ENCODE measurements around the gene PPP1R13B.
"Not testable (repeated sequence)": the region's sequence is repeated elsewhere in the genome, so short reads cannot be mapped to it uniquely, and the experiment has no call there.

Gene PPP1R13B

GRCh38 chr14:103695296-103696069 lies 151.9 kb downstream of the PPP1R13B start:
- no peak for DNase-seq

GRCh38 chr14:103694572-103695026 lies 152.8 kb downstream of the PPP1R13B start:
- DNase-seq = no peak

- DNase-seq = no peak
Measured at GRCh38 chr14:103693515-103693914, 153.9 kb downstream of the PPP1R13B start.

DNA sequence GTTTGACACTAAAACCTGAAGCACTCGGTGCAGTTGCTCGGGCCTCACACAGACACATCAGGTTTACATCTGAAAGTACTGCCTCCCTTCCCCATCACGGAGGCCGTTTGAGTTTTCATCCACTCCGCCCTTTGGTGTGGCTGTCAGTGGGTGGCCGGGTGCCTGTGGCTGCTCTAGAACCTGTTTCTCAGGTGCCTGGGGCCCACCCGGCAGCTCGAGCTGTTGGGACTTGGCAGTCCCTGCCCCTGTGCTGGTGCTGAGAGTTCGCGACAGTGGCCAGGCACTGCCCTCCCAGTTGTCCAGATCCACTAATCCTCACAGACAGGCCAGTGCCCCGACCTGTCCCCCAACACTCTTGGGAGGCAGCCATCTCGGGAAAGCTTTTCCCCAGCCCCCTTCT lies 154.5 kb downstream of the PPP1R13B start:
- no peak for DNase-seq

GRCh38 chr14:103692159-103692558 lies 155.2 kb downstream of the PPP1R13B start:
- no peak for DNase-seq

GRCh38 chr14:103691655-103692054 lies 155.7 kb downstream of the PPP1R13B start:
- not testable (repeated sequence) for DNase-seq

DNA sequence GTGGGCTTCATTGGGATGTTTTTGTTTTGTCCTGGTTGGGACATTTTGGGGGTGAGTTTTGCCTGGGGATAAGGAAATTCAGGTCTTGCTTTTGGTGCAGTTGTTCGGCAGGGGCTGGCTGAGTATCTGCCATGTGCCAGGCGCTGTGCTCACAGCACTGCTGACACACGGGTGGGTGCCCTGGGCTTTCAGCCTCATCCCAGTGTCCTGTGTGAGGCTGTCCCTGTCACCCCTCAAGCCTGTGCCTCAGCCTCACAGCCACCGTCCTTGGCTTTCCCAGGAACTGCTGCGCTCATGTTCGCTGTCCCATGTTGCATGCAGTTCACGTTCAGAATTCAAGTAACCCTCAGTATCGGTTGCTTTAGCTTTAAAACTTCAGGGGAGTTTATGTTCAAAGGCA lies 157.0 kb downstream of the PPP1R13B start:
- no peak for DNase-seq

- DNase-seq = no peak
Measured at GRCh38 chr14:103688906-103689902, 158.2 kb downstream of the PPP1R13B start.

- no peak for DNase-seq
Measured at GRCh38 chr14:103688441-103688840, 158.9 kb downstream of the PPP1R13B start.

DNA sequence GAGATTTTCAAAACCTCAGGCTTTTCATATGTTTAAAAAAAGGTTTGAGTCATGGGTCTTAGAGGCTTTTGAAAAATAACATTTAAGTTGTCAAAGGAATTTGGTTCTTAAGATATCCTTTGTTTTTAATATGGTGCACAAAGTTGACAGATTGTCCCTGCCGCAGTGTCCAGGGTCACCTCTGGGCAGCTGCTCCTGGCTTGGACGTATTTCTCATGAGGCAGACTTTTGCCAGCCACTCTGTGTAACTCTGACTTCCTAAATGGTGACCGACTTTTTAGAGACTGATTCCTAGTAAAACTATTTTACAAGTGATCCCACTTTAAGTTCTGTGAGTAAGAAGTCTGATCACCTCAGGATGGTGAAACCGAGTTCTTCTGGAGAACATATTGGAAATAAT lies 159.7 kb downstream of the PPP1R13B start:
- DNase-seq = no peak

DNA sequence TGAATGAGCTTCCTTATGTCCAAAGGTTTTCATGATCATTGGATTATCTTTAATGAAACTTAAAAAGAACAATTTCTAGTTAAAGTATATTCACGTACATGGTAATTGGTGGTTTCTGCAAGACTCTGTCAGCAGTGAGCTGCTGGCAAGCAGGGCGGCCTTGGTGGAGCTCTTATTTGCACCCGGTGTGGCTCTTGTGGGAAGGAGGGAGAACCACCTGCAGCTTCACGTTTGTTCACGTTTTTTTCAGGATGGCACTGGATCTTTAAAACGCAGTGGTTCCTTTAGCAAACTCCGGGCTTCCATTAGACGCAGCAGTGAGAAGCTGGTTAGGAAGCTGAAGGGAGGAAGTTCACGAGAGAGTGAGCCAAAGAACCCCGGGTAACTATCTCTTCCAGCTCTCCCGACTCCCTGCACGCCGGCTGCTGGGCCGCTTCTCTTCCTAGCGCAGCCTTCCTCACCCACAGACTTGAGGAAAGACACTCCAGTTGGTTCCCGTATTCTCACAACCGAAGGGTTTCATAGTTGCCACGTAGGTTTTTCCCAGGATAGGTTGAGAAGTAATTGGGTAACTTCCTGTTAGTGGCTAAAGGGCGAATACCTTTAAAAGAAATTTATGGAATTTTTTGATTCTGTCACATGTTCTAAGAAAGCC lies 160.4 kb downstream of the PPP1R13B start:
- no peak for DNase-seq

- no peak for DNase-seq
Measured at GRCh38 chr14:103685276-103686211, 161.8 kb downstream of the PPP1R13B start.

- no peak for DNase-seq
Measured at GRCh38 chr14:103684871-103685270, 162.5 kb downstream of the PPP1R13B start.

DNA sequence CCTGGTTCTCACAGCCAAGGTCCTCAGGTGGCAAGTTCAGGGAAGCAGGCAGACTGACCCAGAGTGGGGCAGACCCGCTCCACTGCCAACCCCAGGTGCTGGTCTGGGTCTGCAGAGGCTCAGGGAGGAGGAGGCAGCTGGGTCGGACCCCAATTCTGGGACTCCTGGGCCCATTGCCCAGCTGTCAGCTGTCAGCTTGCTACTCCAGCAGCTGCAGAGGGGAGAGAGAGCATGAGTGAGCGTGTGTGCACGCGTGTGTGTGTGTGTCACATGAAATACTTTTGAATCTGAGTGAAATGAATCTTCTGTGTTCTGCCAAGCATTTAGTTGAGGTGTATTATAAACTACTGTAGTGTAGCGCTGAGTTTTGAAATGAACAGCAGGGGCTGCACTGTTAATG lies 162.9 kb downstream of the PPP1R13B start:
- no peak for DNase-seq

Data from activated naive CD4-positive, alpha-beta T cell (primary cell).